ENCODE measurements around the gene HLA-DPA1.

HLA-DPA1 gene

DNA sequence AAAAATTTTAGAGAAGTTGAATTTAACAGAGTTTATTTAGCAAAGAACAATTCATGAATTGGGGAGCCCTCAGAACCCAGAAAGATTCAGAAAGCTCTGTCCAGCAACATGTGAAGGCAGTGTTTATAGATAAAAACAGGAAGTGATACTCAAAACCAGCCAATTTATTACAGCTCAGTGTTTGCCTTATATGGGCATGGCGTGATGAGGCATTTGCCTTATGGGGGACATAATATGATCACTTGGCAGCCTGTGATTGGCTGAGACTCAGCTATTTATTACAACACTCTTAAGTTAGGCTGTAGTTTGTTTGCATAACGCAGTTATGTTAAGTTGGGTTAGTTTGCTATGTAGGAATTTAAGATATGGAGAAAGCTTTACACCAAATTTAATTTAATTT lies 11.5 kb downstream of the HLA-DPA1 start:
- no peak for DNase-seq

GRCh38 chr6:33057222-33058150 lies 16.0 kb downstream of the HLA-DPA1 start:
- no peak for DNase-seq

GRCh38 chr6:33053230-33053629 lies 20.2 kb downstream of the HLA-DPA1 start:
- DNase-seq: no peak

GRCh38 chr6:33052627-33053026 lies 20.8 kb downstream of the HLA-DPA1 start:
- no peak for DNase-seq

- DNase-seq: peak; percentile 58
These were observed 23.2 kb downstream of the HLA-DPA1 start for GRCh38 chr6:33050014-33050810.

- DNase-seq: no peak
These were observed 24.0 kb downstream of the HLA-DPA1 start for GRCh38 chr6:33049323-33050013.

DNA sequence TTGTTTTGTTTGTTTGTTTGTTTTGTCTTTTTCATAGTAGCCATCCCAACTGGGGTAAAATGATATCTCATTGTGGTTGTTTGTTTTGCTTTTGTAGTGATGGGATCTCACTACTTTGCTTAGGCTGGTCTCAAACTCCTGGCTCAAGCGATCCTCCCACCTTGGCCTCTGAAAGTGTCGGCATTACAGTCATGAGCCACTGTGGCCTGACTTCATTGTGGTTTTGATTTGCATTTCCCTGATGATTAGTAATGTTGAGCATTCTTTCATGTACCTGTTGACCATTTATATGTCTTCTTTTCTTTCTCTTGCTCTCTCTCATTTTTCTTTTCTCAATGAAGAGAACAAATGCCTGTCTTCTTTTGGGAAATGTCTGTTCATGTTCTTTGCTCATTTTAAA lies 33.3 kb downstream of the HLA-DPA1 start:
- DNase-seq: no peak

GRCh38 chr6:33036535-33036934 lies 36.9 kb downstream of the HLA-DPA1 start:
- no peak for DNase-seq

GRCh38 chr6:33034554-33034953 lies 38.9 kb downstream of the HLA-DPA1 start:
- no peak for DNase-seq

- DNase-seq: no peak
These were observed 43.2 kb downstream of the HLA-DPA1 start for GRCh38 chr6:33030245-33030644.

GRCh38 chr6:33029328-33030184 lies 43.9 kb downstream of the HLA-DPA1 start:
- DNase-seq: peak; percentile 88

DNA sequence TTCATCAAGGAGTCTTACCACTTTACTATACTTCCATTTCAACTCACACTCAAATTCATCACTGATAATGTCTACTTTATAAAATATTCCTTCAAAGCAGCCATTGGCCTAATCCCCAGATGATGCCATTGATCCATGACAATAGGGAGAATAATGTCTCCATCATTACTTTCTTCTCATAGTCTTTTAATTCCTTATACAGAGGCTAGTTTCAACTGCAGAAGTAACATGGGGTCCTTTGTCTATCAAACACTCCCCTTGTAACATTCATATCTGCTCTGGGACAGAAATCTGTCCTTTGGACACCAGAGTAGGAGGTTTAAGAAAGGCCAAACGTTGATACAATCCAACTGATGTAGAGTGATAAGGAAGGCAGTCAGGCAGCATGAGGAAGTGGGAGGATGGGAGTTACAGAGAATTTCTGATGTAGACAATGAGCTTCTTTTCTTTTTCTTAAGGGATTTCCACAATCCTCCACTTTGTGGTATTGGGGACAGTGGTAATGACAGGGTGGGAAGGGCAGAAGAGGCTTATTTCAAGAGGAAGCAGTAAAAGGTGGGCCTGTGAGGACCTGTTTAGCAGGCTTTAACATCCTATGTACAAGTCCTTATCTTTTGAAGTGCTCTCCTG lies 45.1 kb downstream of the HLA-DPA1 start:
- peak; percentile 11 for DNase-seq

- no peak for DNase-seq
These were observed 48.9 kb downstream of the HLA-DPA1 start for GRCh38 chr6:33024521-33024920.

DNA sequence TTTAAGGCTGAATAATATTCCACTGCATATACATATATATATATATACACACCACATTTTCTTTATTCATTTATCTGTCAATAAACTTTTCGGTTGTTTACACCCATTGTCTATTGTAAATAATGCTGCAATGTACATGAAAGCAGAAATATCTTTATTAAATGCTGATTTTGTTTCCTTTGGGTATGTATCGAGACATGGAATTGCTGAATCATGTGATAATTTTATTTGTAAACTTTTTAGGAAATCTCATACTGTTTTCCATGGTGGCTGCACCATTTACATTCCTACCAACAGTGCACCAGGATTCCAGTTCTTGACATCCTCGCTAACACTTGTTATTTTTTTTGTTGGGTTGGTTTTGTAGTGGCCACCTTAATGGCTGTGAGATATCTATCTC lies 49.9 kb downstream of the HLA-DPA1 start:
- no peak for DNase-seq

- no peak for DNase-seq
These were observed 51.5 kb downstream of the HLA-DPA1 start for GRCh38 chr6:33021917-33022316.

- DNase-seq: no peak
These were observed 54.1 kb downstream of the HLA-DPA1 start for GRCh38 chr6:33019372-33019771.

GRCh38 chr6:33018904-33019303 lies 54.5 kb downstream of the HLA-DPA1 start:
- DNase-seq: peak; percentile 79

GRCh38 chr6:33018418-33018817 lies 55.0 kb downstream of the HLA-DPA1 start:
- no peak for DNase-seq

DNA sequence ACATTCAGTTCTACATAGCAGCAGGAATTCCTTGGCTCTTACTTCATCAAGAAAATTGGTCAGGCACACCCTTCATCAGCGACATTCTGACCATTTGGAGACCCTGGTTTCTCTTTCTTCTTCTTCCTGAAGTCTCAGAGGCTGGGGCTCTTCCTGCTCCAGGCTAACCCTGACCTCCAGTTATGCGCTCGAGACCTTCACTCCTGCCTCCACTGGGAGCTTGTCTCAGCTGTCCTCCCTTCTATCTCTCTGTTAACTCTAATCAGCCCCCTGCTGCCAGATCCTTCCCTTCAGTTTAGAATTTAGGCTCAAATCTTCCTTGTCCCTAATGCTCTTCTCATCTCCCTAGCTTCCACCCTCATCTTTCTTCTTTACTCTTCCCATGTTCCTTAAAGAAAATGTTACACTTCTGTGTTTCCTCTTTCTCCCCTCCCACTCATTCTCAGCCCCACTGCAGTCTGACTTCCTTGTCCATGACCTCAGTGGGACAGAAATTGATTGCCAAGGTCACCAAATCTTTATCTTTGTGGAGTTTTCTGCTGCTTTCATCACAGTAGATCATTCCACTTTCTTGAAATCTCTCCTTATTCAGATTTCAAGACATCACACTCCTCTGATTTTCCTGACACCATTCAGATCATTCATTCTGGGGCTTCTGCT lies 55.6 kb downstream of the HLA-DPA1 start:
- no peak for DNase-seq

GRCh38 chr6:33017018-33017417 lies 56.4 kb downstream of the HLA-DPA1 start:
- no peak for DNase-seq

DNA sequence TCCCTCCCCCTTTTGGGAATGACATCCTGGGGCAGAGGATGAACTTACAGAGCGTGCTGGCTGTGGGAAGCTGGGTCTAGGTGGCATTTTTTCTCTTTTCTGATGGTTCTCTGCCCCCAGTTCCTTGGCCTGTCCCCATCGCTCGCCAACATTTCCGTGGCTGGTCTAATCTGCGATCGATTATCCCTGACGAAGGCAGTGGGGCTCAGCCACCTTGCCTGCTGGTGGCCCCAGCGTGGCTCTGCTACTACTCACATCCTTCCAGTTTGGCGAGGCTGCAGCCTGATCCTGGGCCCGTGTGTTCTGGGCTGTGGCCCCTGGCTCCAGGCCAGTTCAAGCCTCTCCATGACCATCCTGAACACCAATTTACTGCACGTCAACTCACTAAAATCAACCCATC lies 57.7 kb downstream of the HLA-DPA1 start:
- DNase-seq: no peak

Measured in GDM1 (cell line).